ENCODE data around the gene RGL4. TPM values are rescaled to one million over a fixed set of nuclear protein-coding genes. Genes with fewer than 3 reads are reported as not detected.
"Not testable (repeated sequence)": the region's sequence is repeated elsewhere in the genome, so short reads cannot be mapped to it uniquely, and the experiment has no call there.

The RGL4 gene
- total RNA-seq, 1 experiment from 2014 or later: not detected

DNA sequence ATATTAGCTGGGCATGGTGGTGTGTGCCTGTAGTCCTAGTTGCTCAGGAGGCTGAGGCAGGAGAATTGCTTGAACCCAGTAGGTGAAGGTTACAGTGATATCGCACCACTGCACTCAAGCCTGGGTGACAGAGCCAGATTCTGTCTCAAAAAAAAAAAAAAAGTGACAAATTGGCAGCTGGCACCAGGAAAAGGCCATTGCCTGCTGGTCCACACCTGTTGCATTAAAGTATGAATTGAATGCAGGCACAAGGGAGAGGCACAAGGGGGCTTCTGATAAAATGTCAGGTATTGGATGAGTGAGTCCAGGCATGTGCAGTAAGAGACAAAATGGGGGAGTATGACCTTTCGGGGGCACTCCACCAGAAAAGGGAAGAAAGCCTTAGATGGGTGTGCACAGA is 31.9 kb downstream of the RGL4 start:
- no peaks in the 10 kb centered on the region for H3K36me3 ChIP-seq (replicated peaks; ENCODE audit: control insufficient read depth, insufficient read depth, low read length)
- no peak for DNase-seq
- H3K27me3 ChIP-seq (ENCODE audit: control insufficient read depth, insufficient read depth, low read length): no peaks in the 10 kb centered on the region
- no peak overlapping the region for H3K4me3 ChIP-seq (ENCODE audit: insufficient read depth, low read depth, low read length)

DNA sequence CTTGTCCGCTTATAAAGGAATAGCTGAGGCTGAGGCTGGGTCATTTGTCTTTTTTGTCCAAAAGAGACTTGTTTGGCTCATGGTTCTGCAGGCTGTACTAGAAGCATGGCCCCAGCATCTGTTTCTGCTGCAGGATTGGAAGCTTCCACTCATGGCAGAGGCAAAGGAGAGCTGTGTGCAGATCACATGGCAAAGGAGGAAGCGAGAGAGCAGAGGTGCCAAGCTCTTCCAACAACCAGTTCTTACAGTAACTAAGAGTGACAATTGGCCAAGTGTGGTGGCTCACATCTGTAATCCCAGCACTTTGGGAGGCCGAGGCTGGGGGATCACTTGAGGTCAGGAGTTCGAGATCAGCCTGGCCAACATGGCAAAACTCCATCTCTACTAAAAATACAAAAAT is 37.3 kb downstream of the RGL4 start:
- not testable (repeated sequence) for H3K27me3 ChIP-seq (ENCODE audit: control insufficient read depth, insufficient read depth, low read length); H3K36me3 ChIP-seq (replicated peaks; ENCODE audit: control insufficient read depth, insufficient read depth, low read length); H3K4me3 ChIP-seq (ENCODE audit: insufficient read depth, low read depth, low read length); DNase-seq

DNA sequence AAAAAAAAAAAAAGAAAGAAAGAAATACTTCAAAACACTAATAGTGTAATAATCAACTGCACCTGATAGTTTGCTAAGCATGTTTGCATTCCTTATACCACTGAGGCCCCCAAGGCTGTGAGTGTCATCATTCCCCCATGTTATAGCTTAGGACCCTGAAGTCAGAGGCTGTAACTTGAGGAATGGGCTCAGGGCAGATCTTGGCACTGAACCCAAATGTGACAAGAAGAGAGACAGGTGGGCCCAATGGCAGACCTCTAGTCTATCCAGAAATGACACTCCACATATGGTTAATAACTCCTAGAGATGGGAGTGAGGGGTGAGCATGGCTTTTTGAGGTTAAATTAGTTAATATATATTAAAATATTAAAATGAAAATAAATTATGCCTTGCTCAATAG is 46.9 kb downstream of the RGL4 start:
- H3K27me3 ChIP-seq (ENCODE audit: control insufficient read depth, insufficient read depth, low read length): no peaks in the 10 kb centered on the region
- no peaks in the 10 kb centered on the region for H3K36me3 ChIP-seq (replicated peaks; ENCODE audit: control insufficient read depth, insufficient read depth, low read length)
- no peak overlapping the region for H3K4me3 ChIP-seq (ENCODE audit: insufficient read depth, low read depth, low read length)
- peak; percentile 5 for DNase-seq

DNA sequence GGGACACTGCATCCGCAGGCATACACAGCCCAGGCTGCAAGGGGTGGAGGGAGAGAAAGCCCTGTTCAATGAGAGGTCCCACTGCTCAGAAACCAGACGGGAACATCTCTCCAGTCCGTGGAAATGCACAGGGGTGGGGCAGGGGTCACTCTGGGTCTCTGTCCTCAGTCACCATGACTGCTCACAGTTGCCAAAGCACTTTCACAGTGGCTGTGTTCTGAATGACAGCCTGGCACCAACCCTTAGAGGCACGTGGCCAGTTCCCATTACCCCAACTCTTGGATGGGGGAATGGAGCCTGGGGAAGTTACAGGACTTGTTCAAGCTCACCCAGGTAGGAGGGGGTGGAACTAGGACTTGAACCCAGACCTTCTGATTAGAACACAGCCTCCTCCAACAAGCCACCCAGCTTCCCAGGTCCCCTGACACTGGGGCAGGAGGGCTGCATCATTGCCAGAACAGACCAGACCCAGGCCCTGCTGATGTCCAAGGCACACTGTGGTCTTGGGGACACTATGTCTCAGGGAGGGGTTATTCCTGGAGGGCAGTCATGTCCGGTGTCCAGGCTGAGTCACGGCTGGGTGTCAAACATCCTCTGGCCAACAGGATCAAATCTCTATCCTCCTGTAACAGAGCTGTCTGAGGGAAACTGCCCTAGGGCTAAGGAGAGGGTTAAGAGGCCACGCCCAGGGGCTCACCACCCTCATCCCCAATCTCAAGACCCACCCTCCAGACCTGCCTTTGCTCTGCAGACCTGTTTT is 51.9 kb downstream of the RGL4 start:
- Histone ChIP-seq H3K36me3 (replicated peaks; ENCODE audit: control insufficient read depth, insufficient read depth, low read length) (peaks cover 12% of the 10 kb centered on the region), H3K4me3 (ENCODE audit: insufficient read depth, low read depth, low read length) (no peak overlapping the region), H3K27me3 (ENCODE audit: control insufficient read depth, insufficient read depth, low read length) (no peaks in the 10 kb centered on the region)
- DNase-seq: peak; percentile 10

DNA sequence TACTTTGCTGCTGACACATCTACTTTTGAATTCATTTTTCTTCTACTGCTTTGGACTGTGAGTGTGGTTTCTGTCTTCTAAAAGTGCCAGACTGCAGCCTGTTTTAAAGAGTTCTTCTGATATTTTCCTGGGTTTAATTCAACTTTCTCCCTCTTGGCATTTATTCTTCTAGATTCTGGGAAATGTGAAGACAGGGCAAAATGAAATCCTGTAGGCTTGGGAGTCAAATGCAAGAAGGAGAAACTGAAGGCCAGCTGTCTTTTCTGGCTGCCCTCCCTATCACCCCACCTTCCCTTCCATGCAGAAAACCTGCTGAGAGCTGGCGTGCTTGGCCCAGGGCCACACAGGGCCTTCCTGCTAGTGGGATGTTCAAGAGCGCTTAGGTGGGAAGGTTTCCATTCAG is 52.5 kb downstream of the RGL4 start:
- no peak overlapping the region for H3K4me3 ChIP-seq (ENCODE audit: insufficient read depth, low read depth, low read length)
- H3K27me3 ChIP-seq (ENCODE audit: control insufficient read depth, insufficient read depth, low read length): no peaks in the 10 kb centered on the region
- no peak for DNase-seq
- peaks cover 12% of the 10 kb centered on the region for H3K36me3 ChIP-seq (replicated peaks; ENCODE audit: control insufficient read depth, insufficient read depth, low read length)

DNA sequence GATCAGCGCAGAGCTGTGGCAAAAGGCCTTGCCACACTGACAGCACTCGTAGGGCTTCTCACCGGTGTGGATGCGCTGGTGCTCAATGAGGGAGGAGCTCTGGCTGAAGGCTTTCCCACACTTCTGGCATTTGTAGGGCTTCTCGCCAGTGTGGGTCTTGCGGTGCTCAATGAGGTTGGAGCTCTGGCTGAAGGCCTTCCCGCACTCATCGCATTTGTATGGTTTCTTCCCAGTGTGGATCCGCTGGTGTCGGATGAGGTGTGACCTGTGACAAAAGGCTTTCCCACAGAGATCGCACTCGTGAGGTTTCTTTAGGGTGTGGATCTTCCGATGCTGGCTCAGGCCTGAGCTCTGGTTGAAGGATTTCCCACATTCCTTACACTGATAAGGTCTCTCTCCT is 53.2 kb downstream of the RGL4 start:
- Histone ChIP-seq H3K36me3 (replicated peaks; ENCODE audit: control insufficient read depth, insufficient read depth, low read length) (peaks cover 12% of the 10 kb centered on the region), H3K27me3 (ENCODE audit: control insufficient read depth, insufficient read depth, low read length) (no peaks in the 10 kb centered on the region), H3K4me3 (ENCODE audit: insufficient read depth, low read depth, low read length) (no peak overlapping the region)
- no peak for DNase-seq

DNA sequence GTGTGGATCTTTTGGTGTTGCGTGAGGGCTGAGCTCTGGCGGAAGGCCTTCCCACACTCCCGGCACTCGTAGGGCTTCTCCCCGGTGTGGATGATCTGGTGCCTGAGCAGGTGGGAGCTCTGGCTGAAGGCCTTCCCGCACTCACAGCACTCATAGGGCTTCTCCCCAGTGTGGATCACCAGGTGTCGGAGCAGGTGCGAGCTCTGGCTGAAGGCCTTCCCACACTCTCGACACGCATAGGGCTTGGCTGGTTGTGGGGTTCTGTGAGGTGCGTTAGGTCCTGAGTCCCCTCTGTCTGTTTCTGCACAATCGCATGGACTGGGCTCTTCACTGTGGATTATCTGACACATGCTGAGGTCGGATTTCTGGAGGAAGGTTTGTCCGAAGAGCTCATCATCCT is 53.7 kb downstream of the RGL4 start:
- H3K27me3 ChIP-seq (ENCODE audit: control insufficient read depth, insufficient read depth, low read length): no peaks in the 10 kb centered on the region
- peaks cover 12% of the 10 kb centered on the region for H3K36me3 ChIP-seq (replicated peaks; ENCODE audit: control insufficient read depth, insufficient read depth, low read length)
- no peak overlapping the region for H3K4me3 ChIP-seq (ENCODE audit: insufficient read depth, low read depth, low read length)
- peak; percentile 7 for DNase-seq

DNA sequence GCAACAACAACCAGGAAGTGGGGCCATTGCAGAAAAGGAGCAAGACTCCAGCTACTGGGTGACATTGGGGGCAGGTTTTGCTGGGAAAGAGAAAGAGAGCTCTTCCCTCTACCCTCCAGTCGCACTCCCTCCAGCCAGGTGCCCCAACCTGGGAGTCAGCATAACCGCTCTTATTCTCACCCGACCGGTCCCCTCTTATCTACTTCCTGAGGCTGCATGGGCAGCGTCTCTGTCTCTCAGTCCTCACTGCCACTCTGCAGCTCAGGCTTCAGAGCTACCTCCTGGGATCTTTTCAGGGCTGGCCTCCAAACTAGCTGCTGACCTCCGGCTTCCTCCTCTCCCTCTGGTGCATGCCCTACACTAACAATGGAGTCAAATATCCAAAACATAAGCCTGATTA is 55.0 kb downstream of the RGL4 start:
- H3K4me3 ChIP-seq (ENCODE audit: insufficient read depth, low read depth, low read length): no peak overlapping the region
- H3K36me3 ChIP-seq (replicated peaks; ENCODE audit: control insufficient read depth, insufficient read depth, low read length): peaks cover 12% of the 10 kb centered on the region
- H3K27me3 ChIP-seq (ENCODE audit: control insufficient read depth, insufficient read depth, low read length): no peaks in the 10 kb centered on the region
- peak; percentile 26 for DNase-seq

Other genes starting within 250 kb of the RGL4 start
- gene IGLL1, start 110.7 kb upstream of the RGL4 start, total RNA-seq (2014; rRNA removed; shearing (Covaris generic)): not detected in 2 replicates
- gene DRICH1, start 58.7 kb upstream of the RGL4 start, total RNA-seq (2014; rRNA removed; shearing (Covaris generic)): not detected in 2 replicates
- gene ZNF70, start 60.1 kb downstream of the RGL4 start, total RNA-seq (2014; rRNA removed; shearing (Covaris generic)): 1.7 and 2.3 TPM in 2 replicates
- gene VPREB3, start 63.4 kb downstream of the RGL4 start, total RNA-seq (2014; rRNA removed; shearing (Covaris generic)): not detected in 2 replicates
- gene C22orf15, start 72.0 kb downstream of the RGL4 start, total RNA-seq (2014; rRNA removed; shearing (Covaris generic)): 1.8 and 3.7 TPM in 2 replicates
- 55.6 and 60.9 TPM in 2 replicates for gene CHCHD10, start 77.0 kb downstream of the RGL4 start, total RNA-seq (2014; rRNA removed; shearing (Covaris generic))
- gene MMP11, start 81.8 kb downstream of the RGL4 start, total RNA-seq (2014; rRNA removed; shearing (Covaris generic)): 7.8 and 12.8 TPM in 2 replicates
- gene SMARCB1, start 96.0 kb downstream of the RGL4 start, total RNA-seq (2014; rRNA removed; shearing (Covaris generic)): 79.1 and 86.5 TPM in 2 replicates
- gene DERL3, start 148.0 kb downstream of the RGL4 start, total RNA-seq (2014; rRNA removed; shearing (Covaris generic)): 5.0 and 9.3 TPM in 2 replicates
- gene SLC2A11, start 166.9 kb downstream of the RGL4 start, total RNA-seq (2014; rRNA removed; shearing (Covaris generic)): 10.7 and 17.4 TPM in 2 replicates
- gene MIF, start 203.4 kb downstream of the RGL4 start, total RNA-seq (2014; rRNA removed; shearing (Covaris generic)): 952 and 1,162 TPM in 2 replicates

Measured in H7 (cell line).